Muscle layer of colon (tissue), 2 donors: ENCODE results near the gene TNFRSF8.
"Not testable (repeated sequence)": the region's sequence is repeated elsewhere in the genome, so short reads cannot be mapped to it uniquely, and the experiment has no call there.

ENCODE experiments used
- H3K27ac ChIP-seq: one replicate; pipeline ENCODE4 v1.7.0; 2013; ENCODE audit warnings: low read depth, mild to moderate bottlenecking, low read length, moderate library complexity
- H3K27me3 ChIP-seq, 2 donors: one replicate each; pipeline ENCODE4 v1.7.0; 2013; ENCODE audit warnings: low read length in 2 of 2, mild to moderate bottlenecking in 2 of 2; ENCODE audit not compliant: insufficient read depth in 2 of 2, control insufficient read depth in 1 of 2
- H3K36me3 ChIP-seq: one replicate; pipeline ENCODE4 v1.7.0; 2013; ENCODE audit warnings: mild to moderate bottlenecking, low read length; ENCODE audit not compliant: insufficient read depth
- H3K4me1 ChIP-seq: one replicate; pipeline ENCODE4 v1.7.0; 2013; ENCODE audit warnings: mild to moderate bottlenecking, low read length; ENCODE audit not compliant: insufficient read depth
- H3K4me3 ChIP-seq, 2 donors: one replicate each; pipeline ENCODE4 v1.7.0; 2013; ENCODE audit warnings: low read length in 2 of 2, low read depth in 1 of 2, mild to moderate bottlenecking in 1 of 2, moderate library complexity in 1 of 2
- H3K9ac ChIP-seq: one replicate; pipeline ENCODE4 v1.7.0; 2013; ENCODE audit warnings: low read length
- H3K9me3 ChIP-seq: one replicate; pipeline ENCODE4 v1.7.0; 2013; ENCODE audit warnings: mild to moderate bottlenecking, low read length
- donor health status: abdominal sarcoma.
- donor health status: Adenocarcinoma of cecum.

TNFRSF8 gene

GRCh38 chr1:12096615-12097014 lies 33.5 kb downstream of the TNFRSF8 start:
- Histone ChIP-seq H3K4me3 (no peak overlapping the region), H3K27me3 (no peaks in the 10 kb centered on the region), H3K4me1 (no peaks in the 10 kb centered on the region), H3K36me3 (no peaks in the 10 kb centered on the region), H3K9me3 (no peaks in the 10 kb centered on the region), H3K9ac (no peak overlapping the region), H3K27ac (no peak overlapping the region)

DNA sequence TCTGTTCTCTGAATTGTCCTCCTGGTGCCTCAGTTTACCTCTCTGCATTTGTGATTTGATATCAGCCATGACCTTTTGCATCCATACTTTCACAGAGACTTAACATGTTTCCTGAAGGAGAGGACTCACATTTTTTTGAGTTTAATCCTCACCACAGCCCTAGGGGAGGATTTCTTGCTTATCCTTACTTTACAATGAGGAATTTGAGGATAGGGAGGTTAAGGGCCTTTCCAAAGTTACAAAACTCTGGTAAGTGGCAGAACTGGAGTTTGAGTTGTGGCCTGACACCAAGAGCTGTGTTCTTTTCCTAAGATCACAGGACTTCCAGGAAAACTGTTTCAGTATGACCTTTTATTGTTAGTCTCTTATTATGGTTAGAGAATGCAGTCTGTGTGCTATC lies 34.2 kb downstream of the TNFRSF8 start:
- H3K27ac ChIP-seq, result no peak overlapping the region
- H3K4me3 ChIP-seq, result no peak overlapping the region
- H3K9me3 ChIP-seq, result no peaks in the 10 kb centered on the region
- no peaks in the 10 kb centered on the region for H3K36me3 ChIP-seq
- H3K4me1 ChIP-seq, result no peaks in the 10 kb centered on the region
- no peak overlapping the region for H3K9ac ChIP-seq
- H3K27me3 ChIP-seq, result no peaks in the 10 kb centered on the region

- Histone ChIP-seq H3K9ac (no peak overlapping the region), H3K27ac (no peak overlapping the region), H3K9me3 (no peaks in the 10 kb centered on the region), H3K27me3 (no peaks in the 10 kb centered on the region), H3K36me3 (no peaks in the 10 kb centered on the region), H3K4me3 (no peak overlapping the region), H3K4me1 (no peaks in the 10 kb centered on the region)
Observed at GRCh38 chr1:12098786-12099185, 35.7 kb downstream of the TNFRSF8 start.

DNA sequence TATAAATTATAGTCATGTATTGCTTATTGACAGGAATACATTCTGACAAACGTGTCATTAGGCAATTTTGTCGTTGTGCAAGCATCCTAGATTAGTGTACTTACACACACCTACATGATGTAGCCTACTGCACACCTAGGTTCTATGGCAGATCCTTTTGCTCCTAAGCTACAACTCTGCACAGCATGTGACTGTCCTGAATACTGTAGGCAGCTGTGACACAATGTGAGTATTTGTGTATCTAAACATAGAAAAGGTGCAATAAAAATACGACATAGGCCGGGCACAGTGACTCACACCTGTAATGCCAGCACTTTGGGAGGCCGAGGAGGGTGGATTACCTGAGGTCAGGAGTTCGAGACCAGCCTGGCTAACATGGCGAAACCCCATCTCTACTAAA lies 36.5 kb downstream of the TNFRSF8 start:
- no peaks in the 10 kb centered on the region for H3K36me3 ChIP-seq
- H3K27me3 ChIP-seq, result no peaks in the 10 kb centered on the region
- H3K9ac ChIP-seq, result no peak overlapping the region
- no peak overlapping the region for H3K4me3 ChIP-seq
- H3K9me3 ChIP-seq, result no peaks in the 10 kb centered on the region
- no peak overlapping the region for H3K27ac ChIP-seq
- H3K4me1 ChIP-seq, result no peaks in the 10 kb centered on the region

DNA sequence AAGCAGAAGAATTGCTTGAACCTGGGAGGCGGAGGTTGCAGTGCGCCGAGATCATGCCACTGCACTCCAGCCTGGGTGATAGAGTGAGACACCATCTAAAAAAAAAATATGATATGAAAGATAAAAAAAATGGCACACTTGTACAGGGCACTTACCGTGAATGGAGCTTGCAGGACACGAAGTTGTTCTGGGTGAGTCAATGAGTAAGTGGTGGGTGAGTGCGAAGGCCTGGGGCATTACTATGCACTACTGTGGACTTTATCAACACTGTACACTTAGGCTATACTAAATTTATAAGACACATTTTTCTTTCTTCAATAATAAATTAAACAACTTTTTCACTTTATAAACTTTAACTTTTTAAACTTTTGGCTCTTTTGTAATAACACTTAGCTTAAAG lies 37.0 kb downstream of the TNFRSF8 start:
- H3K27ac ChIP-seq, result no peak overlapping the region
- H3K9me3 ChIP-seq, result no peaks in the 10 kb centered on the region
- H3K4me1 ChIP-seq, result no peaks in the 10 kb centered on the region
- H3K4me3 ChIP-seq, result no peak overlapping the region
- H3K9ac ChIP-seq, result no peak overlapping the region
- H3K36me3 ChIP-seq, result no peaks in the 10 kb centered on the region
- H3K27me3 ChIP-seq, result peaks cover 0 to 3% of the 10 kb centered on the region in 2 donors

DNA sequence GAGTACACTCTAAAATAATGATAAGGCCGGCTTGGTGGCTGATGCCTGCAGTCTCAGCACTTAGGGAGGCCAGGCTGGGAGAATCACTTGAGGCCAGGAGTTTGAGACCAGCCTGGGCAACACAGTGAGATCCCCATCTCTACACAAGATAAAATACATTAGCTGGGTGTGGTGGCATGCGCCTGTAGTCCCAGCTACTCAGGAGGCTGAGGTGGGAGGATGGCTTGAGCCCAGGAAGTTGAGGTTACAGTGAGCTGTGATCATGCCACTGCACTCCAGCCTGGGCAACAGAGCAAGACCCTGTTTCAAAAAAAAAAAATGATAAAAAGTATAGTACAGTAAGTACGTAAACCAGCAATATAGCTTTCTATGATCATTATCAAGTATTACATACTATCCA lies 38.0 kb downstream of the TNFRSF8 start:
- not testable (repeated sequence) for H3K9ac ChIP-seq, H3K27me3 ChIP-seq, H3K27ac ChIP-seq, H3K9me3 ChIP-seq, H3K4me1 ChIP-seq, H3K36me3 ChIP-seq, H3K4me3 ChIP-seq

DNA sequence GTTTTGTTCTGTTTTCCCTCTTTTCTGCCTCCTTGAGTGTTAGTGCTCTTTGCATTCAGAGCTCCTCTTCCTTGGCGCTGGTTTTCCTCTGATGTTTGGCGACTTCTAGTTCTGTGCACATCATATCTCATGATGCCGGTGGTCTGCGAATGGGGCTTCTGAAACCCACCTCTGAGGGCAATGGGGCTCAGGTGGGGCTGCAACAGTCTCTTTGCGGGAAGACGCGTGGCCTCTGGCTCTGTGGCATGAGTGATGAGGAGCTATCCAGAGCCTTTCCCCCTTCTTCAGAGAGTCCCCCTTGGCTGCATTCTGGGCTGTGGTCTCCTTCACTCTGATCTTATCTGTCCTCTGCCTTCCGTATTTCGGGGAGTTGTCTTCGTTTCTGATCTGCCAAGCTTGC lies 39.0 kb downstream of the TNFRSF8 start:
- Histone ChIP-seq H3K4me1 (no peaks in the 10 kb centered on the region), H3K36me3 (no peaks in the 10 kb centered on the region), H3K27ac (no peak overlapping the region), H3K27me3 (peaks cover 0 to 4% of the 10 kb centered on the region in 2 donors), H3K9me3 (no peaks in the 10 kb centered on the region), H3K4me3 (no peak overlapping the region), H3K9ac (no peak overlapping the region)

- Histone ChIP-seq H3K9ac (no peak overlapping the region), H3K4me3 (no peak overlapping the region), H3K9me3 (no peaks in the 10 kb centered on the region), H3K27me3 (peaks cover 0 to 4% of the 10 kb centered on the region in 2 donors), H3K36me3 (no peaks in the 10 kb centered on the region), H3K4me1 (no peaks in the 10 kb centered on the region), H3K27ac (no peak overlapping the region)
Observed at GRCh38 chr1:12104417-12104816, 41.3 kb downstream of the TNFRSF8 start.

DNA sequence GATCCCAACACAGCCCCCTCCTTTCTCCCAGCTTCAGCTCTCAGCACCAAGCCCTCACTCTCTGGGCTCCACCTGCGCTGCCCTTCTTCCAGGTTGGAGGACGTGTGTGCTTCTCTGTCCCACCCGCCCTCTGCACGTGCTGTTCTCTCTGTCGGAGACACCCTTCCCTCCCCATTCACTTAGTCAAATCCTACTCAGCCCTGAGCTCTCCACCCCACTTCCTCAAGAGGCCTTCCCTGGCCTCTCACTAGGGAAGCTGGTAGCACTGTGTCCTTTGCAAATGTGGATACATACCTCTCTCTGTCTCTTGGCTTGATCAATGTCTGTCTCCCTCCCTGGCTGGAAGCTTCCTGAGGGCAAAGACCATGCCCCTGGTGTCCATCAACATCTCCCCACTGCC lies 43.0 kb downstream of the TNFRSF8 start:
- no peaks in the 10 kb centered on the region for H3K36me3 ChIP-seq
- no peak overlapping the region for H3K27ac ChIP-seq
- H3K27me3 ChIP-seq, result peaks cover 0 to 4% of the 10 kb centered on the region in 2 donors
- H3K9ac ChIP-seq, result no peak overlapping the region
- H3K9me3 ChIP-seq, result no peaks in the 10 kb centered on the region
- no peaks in the 10 kb centered on the region for H3K4me1 ChIP-seq
- no peak overlapping the region for H3K4me3 ChIP-seq

DNA sequence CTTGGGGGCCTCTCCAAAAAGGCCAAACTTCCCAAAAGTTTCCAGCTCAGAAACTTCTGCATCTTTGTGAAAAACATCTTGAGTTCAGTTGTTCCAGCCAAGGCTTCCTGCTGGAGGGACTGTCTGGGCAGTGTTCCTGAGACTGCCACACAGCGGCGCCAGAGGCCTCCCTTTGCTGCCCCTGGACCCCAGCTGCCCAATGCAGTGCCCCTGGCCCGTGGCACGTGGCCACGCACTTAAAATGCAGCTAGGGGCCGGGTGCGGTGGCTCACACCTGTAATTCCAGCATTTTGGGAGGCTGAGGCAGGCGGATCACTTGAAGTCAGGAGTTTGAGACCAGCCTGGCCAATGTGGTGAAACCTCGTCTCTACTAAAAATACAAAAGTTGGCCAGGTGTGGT lies 43.8 kb downstream of the TNFRSF8 start:
- H3K4me1 ChIP-seq, H3K4me3 ChIP-seq, H3K9ac ChIP-seq, H3K27ac ChIP-seq, H3K27me3 ChIP-seq, H3K9me3 ChIP-seq, H3K36me3 ChIP-seq: not testable (repeated sequence)

- no peaks in the 10 kb centered on the region for H3K9me3 ChIP-seq
- no peak overlapping the region for H3K9ac ChIP-seq
- peaks cover 0 to 4% of the 10 kb centered on the region in 2 donors for H3K27me3 ChIP-seq
- no peak overlapping the region for H3K27ac ChIP-seq
- no peak overlapping the region for H3K4me3 ChIP-seq
- no peaks in the 10 kb centered on the region for H3K36me3 ChIP-seq
- H3K4me1 ChIP-seq, result no peaks in the 10 kb centered on the region
Observed at GRCh38 chr1:12107718-12108117, 44.6 kb downstream of the TNFRSF8 start.

GRCh38 chr1:12109901-12110300 lies 46.8 kb downstream of the TNFRSF8 start:
- Histone ChIP-seq H3K4me3 (no peak overlapping the region), H3K27ac (no peak overlapping the region), H3K27me3 (peaks cover 0 to 3% of the 10 kb centered on the region in 2 donors), H3K36me3 (no peaks in the 10 kb centered on the region), H3K9me3 (no peaks in the 10 kb centered on the region), H3K9ac (no peak overlapping the region), H3K4me1 (no peaks in the 10 kb centered on the region)
